ENCODE measurements around the gene HHATL.

The HHATL gene

DNA sequence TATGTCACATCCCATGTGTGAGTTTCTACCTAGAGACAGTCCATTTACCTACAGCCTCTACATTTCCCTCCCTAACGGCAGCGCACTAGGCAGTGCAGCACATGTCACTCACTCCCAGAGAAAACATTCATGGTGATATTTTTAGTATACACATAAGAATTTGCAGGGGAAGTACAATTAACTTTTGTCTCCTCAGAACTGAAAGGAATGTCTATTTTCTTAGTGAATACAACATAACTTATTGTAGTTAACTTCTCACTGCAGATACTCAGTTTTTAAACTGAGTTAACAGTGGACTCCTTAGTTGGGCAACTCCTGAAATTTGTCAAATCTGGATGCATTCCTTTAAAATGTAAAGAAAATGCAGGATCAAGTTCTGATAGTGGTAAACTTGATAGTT, 53.6 kb downstream of the HHATL start:
- no peak for DNase-seq

DNA sequence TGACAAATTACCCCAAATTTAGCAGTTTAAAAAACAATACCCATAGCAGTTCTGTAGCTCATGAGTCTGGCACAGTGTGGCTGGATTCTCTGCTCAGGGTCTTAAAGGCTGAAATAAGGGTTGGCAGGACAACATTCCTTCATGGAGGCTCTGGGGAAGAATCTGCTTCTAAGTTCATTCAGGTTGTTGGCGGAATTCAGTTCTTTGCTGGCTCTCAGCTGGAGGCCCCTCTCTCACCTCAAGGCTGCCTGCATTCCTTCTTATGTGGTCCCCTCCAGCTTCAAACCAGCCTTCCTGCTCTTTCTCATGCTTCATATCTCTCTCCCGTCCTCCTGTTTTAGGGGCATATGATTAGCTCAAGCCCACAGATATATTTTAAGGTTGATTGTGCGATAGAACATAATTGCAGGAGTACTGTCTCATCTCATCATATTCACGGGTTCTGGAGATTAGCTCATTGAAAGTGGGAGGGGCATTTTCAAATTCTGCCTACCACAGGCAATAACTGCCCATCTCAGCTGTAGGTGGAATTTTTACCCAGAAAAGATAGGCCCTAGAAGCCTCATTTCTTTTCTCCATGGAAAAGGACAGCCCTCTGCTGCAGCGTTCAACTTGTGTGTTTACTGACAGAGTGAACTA, 54.7 kb downstream of the HHATL start:
- DNase-seq = no peak
